HEK293 (cell line): ENCODE data around the gene GUCA1A.
A peak's percentile ranks its signal among the peaks of the same experiment; 100 is the strongest.

Experiments used
- ELK4 ChIP-seq: IDR thresholded peaks from 2 replicates; pipeline ENCODE4 v1.6.1; 2011; ENCODE audit warnings: mild to moderate bottlenecking, low read depth, low read length, borderline replicate concordance
- KLF16 ChIP-seq: fragments of 450-650 bp; formaldehyde crosslinking; IDR thresholded peaks from 2 replicates; pipeline ENCODE4 v1.5.1; 2017; ENCODE audit warnings: missing biosample characterization, missing genetic modification characterization
- KLF8 ChIP-seq: fragments of 450-650 bp; formaldehyde crosslinking; IDR thresholded peaks from 2 replicates; pipeline ENCODE4 v1.5.1; 2016; ENCODE audit warnings: missing biosample characterization, missing genetic modification characterization
- KLF9 ChIP-seq: fragments of 450-650 bp; formaldehyde crosslinking; IDR thresholded peaks from 2 replicates; pipeline ENCODE4 v1.5.1; 2016; ENCODE audit warnings: missing biosample characterization, missing genetic modification characterization, low read depth
- OSR2 ChIP-seq: fragments of 450-650 bp; formaldehyde crosslinking; IDR thresholded peaks from 2 replicates; pipeline ENCODE4 v1.5.1; 2016; ENCODE audit warnings: missing biosample characterization, missing genetic modification characterization
- PRDM10 ChIP-seq: fragments of 450-650 bp; formaldehyde crosslinking; IDR thresholded peaks from 2 replicates; pipeline ENCODE4 v1.5.1; 2016; ENCODE audit warnings: missing biosample characterization, missing genetic modification characterization
- SP2 ChIP-seq: fragments of 450-650 bp; formaldehyde crosslinking; IDR thresholded peaks from 2 replicates; pipeline ENCODE4 v1.5.1; 2016; ENCODE audit warnings: missing biosample characterization, missing genetic modification characterization
- SP7 ChIP-seq: fragments of 450-650 bp; formaldehyde crosslinking; IDR thresholded peaks from 2 replicates; pipeline ENCODE4 v1.5.1; 2016; ENCODE audit warnings: missing biosample characterization, missing genetic modification characterization
- ZBTB1 ChIP-seq: fragments of 450-650 bp; formaldehyde crosslinking; IDR thresholded peaks from 2 replicates; pipeline ENCODE4 v1.5.1; 2016; ENCODE audit warnings: missing biosample characterization, missing genetic modification characterization
- ZBTB20 ChIP-seq: fragments of 450-650 bp; formaldehyde crosslinking; IDR thresholded peaks from 2 replicates; pipeline ENCODE4 v1.5.1; 2016; ENCODE audit warnings: missing biosample characterization, missing genetic modification characterization
- ZBTB8A ChIP-seq: fragments of 450-650 bp; formaldehyde crosslinking; IDR thresholded peaks from 2 replicates; pipeline ENCODE4 v1.5.1; 2016; ENCODE audit warnings: missing biosample characterization, missing genetic modification characterization
- ZFHX2 ChIP-seq: fragments of 450-650 bp; formaldehyde crosslinking; conservative IDR thresholded peaks from 2 replicates; pipeline ENCODE4 v1.5.1; 2016; ENCODE audit warnings: missing biosample characterization, missing genetic modification characterization
- ZFP69B ChIP-seq: fragments of 450-650 bp; formaldehyde crosslinking; IDR thresholded peaks from 2 replicates; pipeline ENCODE4 v1.5.1; 2016; ENCODE audit warnings: missing biosample characterization, missing genetic modification characterization
- ZIC2 ChIP-seq: fragments of 450-650 bp; formaldehyde crosslinking; IDR thresholded peaks from 2 replicates; pipeline ENCODE4 v1.5.1; 2016; ENCODE audit warnings: missing biosample characterization, missing genetic modification characterization
- ZNF19 ChIP-seq: fragments of 450-650 bp; formaldehyde crosslinking; IDR thresholded peaks from 2 replicates; pipeline ENCODE4; 2016; ENCODE audit warnings: missing biosample characterization, missing genetic modification characterization, low read depth
- ZNF211 ChIP-seq: fragments of 450-650 bp; formaldehyde crosslinking; IDR thresholded peaks from 2 replicates; pipeline ENCODE4 v1.5.1; 2016; ENCODE audit warnings: low read depth, missing biosample characterization, missing genetic modification characterization
- ZNF302 ChIP-seq: fragments of 450-650 bp; formaldehyde crosslinking; IDR thresholded peaks from 2 replicates; pipeline ENCODE4 v1.5.1; 2016; ENCODE audit warnings: missing biosample characterization, missing genetic modification characterization, low read depth
- ZNF37A ChIP-seq: fragments of 450-650 bp; IDR thresholded peaks from 2 replicates; pipeline ENCODE4 v1.5.1; 2018; ENCODE audit warnings: missing biosample characterization, missing genetic modification characterization
- ZNF391 ChIP-seq: fragments of 450-650 bp; formaldehyde crosslinking; IDR thresholded peaks from 2 replicates; pipeline ENCODE4 v1.5.1; 2016; ENCODE audit warnings: low read depth, missing biosample characterization, missing genetic modification characterization, borderline replicate concordance
- ZNF501 ChIP-seq: fragments of 450-650 bp; formaldehyde crosslinking; IDR thresholded peaks from 2 replicates; pipeline ENCODE4 v1.5.1; 2016; ENCODE audit warnings: missing biosample characterization, missing genetic modification characterization
- ZNF521 ChIP-seq: fragments of 450-650 bp; formaldehyde crosslinking; IDR thresholded peaks from 2 replicates; pipeline ENCODE4 v1.5.1; 2017; ENCODE audit warnings: missing biosample characterization, mild to moderate bottlenecking, missing genetic modification characterization
- ZNF645 ChIP-seq: fragments of 450-650 bp; formaldehyde crosslinking; IDR thresholded peaks from 2 replicates; pipeline ENCODE4; 2016; ENCODE audit warnings: missing biosample characterization, missing genetic modification characterization
- ZNF670 ChIP-seq: fragments of 450-650 bp; formaldehyde crosslinking; IDR thresholded peaks from 2 replicates; pipeline ENCODE4 v1.5.1; 2016; ENCODE audit warnings: missing biosample characterization, missing genetic modification characterization, low read depth
- ZNF791 ChIP-seq: fragments of 450-650 bp; formaldehyde crosslinking; IDR thresholded peaks from 2 replicates; pipeline ENCODE4 v1.5.1; 2016; ENCODE audit warnings: missing biosample characterization, missing genetic modification characterization
- TF ChIP-seq, protein P1 (sequence below): fragments of 450-650 bp; formaldehyde crosslinking; IDR thresholded peaks from 2 replicates; pipeline ENCODE4 v1.5.1; 2016; ENCODE audit warnings: missing biosample characterization, missing genetic modification characterization
- TF ChIP-seq, protein P2 (sequence below): fragments of 450-650 bp; formaldehyde crosslinking; IDR thresholded peaks from 2 replicates; pipeline ENCODE4 v1.5.0; 2017; ENCODE audit warnings: missing biosample characterization, missing genetic modification characterization, borderline replicate concordance
- TF ChIP-seq, protein P3 (sequence below): fragments of 450-650 bp; formaldehyde crosslinking; optimal IDR thresholded peaks from 2 replicates; pipeline ENCODE3; 2016; ENCODE audit warnings: missing biosample characterization, mild to moderate bottlenecking, missing genetic modification characterization
- TF ChIP-seq, protein P4 (sequence below): fragments of 450-650 bp; IDR thresholded peaks from 2 replicates; pipeline ENCODE4 v1.5.1; 2018; ENCODE audit warnings: missing biosample characterization, mild to moderate bottlenecking, missing genetic modification characterization

GUCA1A gene

GRCh38 chr6:42136508-42137193, 36.5 kb upstream of the GUCA1A start (continued):
- TF ChIP-seq ELK4 (no peak), ZBTB8A (tag by site-specific recombination) (no peak; the same call in 1 of the 2 replicates), ZFHX2 (tag by site-specific recombination) (peak; percentile 50; the same call in 1 of the 2 replicates), OSR2 (tag by site-specific recombination) (peak; percentile 58; the same call in 1 of the 2 replicates), ZNF37A (no peak), ZNF19 (tag by site-specific recombination) (no peak), ZIC2 (peak; percentile 91), ZNF645 (no peak), ZNF501 (tag by site-specific recombination) (no peak), SP7 (tag by site-specific recombination) (peak; percentile 58; the same call in 1 of the 2 replicates), KLF9 (tag by site-specific recombination) (no peak; the same call in 1 of the 2 replicates), ZNF521 (tag by site-specific recombination) (no peak), ZNF670 (no peak), KLF8 (tag by site-specific recombination) (no peak), SP2 (tag by site-specific recombination) (peak; percentile 63), ZFP69B (no peak), ZNF302 (no peak), ZBTB20 (peak; percentile 56; the same call in 1 of the 2 replicates), ZNF391 (tag by site-specific recombination) (no peak), ZNF211 (tag by site-specific recombination) (no peak), ZNF791 (tag by site-specific recombination) (no peak), KLF16 (tag by site-specific recombination) (peak; percentile 50; the same call in 1 of the 2 replicates), ZBTB1 (tag by site-specific recombination) (no peak), PRDM10 (tag by site-specific recombination) (peak; percentile 60; the same call in 1 of the 2 replicates)
- TF ChIP-seq, protein P1, sequence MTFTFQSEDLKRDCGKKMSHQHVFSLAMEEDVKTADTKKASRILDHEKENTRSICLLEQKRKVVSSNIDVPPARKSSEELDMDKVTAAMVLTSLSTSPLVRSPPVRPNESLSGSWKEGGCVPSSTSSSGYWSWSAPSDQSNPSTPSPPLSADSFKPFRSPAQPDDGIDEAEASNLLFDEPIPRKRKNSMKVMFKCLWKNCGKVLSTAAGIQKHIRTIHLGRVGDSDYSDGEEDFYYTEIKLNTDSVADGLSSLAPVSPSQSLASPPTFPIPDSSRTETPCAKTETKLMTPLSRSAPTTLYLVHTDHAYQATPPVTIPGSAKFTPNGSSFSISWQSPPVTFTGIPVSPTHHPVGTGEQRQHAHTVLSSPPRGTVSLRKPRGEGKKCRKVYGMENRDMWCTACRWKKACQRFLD (tag by site-specific recombination) = no peak
- TF ChIP-seq, protein P2, sequence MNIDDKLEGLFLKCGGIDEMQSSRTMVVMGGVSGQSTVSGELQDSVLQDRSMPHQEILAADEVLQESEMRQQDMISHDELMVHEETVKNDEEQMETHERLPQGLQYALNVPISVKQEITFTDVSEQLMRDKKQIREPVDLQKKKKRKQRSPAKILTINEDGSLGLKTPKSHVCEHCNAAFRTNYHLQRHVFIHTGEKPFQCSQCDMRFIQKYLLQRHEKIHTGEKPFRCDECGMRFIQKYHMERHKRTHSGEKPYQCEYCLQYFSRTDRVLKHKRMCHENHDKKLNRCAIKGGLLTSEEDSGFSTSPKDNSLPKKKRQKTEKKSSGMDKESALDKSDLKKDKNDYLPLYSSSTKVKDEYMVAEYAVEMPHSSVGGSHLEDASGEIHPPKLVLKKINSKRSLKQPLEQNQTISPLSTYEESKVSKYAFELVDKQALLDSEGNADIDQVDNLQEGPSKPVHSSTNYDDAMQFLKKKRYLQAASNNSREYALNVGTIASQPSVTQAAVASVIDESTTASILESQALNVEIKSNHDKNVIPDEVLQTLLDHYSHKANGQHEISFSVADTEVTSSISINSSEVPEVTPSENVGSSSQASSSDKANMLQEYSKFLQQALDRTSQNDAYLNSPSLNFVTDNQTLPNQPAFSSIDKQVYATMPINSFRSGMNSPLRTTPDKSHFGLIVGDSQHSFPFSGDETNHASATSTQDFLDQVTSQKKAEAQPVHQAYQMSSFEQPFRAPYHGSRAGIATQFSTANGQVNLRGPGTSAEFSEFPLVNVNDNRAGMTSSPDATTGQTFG (tag by site-specific recombination) = no peak
- TF ChIP-seq, protein P3, sequence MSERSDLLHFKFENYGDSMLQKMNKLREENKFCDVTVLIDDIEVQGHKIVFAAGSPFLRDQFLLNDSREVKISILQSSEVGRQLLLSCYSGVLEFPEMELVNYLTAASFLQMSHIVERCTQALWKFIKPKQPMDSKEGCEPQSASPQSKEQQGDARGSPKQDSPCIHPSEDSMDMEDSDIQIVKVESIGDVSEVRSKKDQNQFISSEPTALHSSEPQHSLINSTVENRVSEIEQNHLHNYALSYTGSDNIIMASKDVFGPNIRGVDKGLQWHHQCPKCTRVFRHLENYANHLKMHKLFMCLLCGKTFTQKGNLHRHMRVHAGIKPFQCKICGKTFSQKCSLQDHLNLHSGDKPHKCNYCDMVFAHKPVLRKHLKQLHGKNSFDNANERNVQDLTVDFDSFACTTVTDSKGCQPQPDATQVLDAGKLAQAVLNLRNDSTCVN (tag by site-specific recombination) = no peak
- TF ChIP-seq, protein P4, sequence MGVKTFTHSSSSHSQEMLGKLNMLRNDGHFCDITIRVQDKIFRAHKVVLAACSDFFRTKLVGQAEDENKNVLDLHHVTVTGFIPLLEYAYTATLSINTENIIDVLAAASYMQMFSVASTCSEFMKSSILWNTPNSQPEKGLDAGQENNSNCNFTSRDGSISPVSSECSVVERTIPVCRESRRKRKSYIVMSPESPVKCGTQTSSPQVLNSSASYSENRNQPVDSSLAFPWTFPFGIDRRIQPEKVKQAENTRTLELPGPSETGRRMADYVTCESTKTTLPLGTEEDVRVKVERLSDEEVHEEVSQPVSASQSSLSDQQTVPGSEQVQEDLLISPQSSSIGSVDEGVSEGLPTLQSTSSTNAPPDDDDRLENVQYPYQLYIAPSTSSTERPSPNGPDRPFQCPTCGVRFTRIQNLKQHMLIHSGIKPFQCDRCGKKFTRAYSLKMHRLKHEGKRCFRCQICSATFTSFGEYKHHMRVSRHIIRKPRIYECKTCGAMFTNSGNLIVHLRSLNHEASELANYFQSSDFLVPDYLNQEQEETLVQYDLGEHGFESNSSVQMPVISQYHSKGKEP = no peak
